ENCODE measurements around the gene CD40.

CD40 gene

GRCh38 chr20:46123482-46124245 is 5.5 kb downstream of the CD40 start:
- no peak for DNase-seq

- no peak for DNase-seq
These were observed 8.4 kb downstream of the CD40 start for GRCh38 chr20:46126440-46127056.

- DNase-seq: no peak
These were observed 9.4 kb downstream of the CD40 start for GRCh38 chr20:46127396-46128010.

GRCh38 chr20:46128310-46129151 is 10.4 kb downstream of the CD40 start:
- peak in 1 of 2 experiments; percentile 4 for DNase-seq

GRCh38 chr20:46129955-46130481 is 11.9 kb downstream of the CD40 start:
- peak; percentile 77 to 90 for DNase-seq

- DNase-seq: peak in 1 of 2 experiments; percentile 26
These were observed 12.4 kb downstream of the CD40 start for GRCh38 chr20:46130534-46130933.

- DNase-seq: no peak
These were observed 13.3 kb downstream of the CD40 start for GRCh38 chr20:46131396-46131795.

GRCh38 chr20:46132705-46133120 is 14.6 kb downstream of the CD40 start:
- DNase-seq: peak in 1 of 2 experiments; percentile 43

- no peak for DNase-seq
These were observed 16.0 kb downstream of the CD40 start for GRCh38 chr20:46133886-46134654.

GRCh38 chr20:46134716-46135115 is 16.6 kb downstream of the CD40 start:
- no peak for DNase-seq

- DNase-seq: no peak
These were observed 17.9 kb downstream of the CD40 start for GRCh38 chr20:46135856-46136633.

- DNase-seq: no peak
These were observed 19.7 kb downstream of the CD40 start for GRCh38 chr20:46137816-46138215.

GRCh38 chr20:46139266-46139889 is 21.3 kb downstream of the CD40 start:
- no peak for DNase-seq

GRCh38 chr20:46139908-46140482 is 21.9 kb downstream of the CD40 start:
- DNase-seq: no peak

- no peak for DNase-seq
These were observed 24.0 kb downstream of the CD40 start for GRCh38 chr20:46142124-46142523.

GRCh38 chr20:46144432-46145025 is 26.4 kb downstream of the CD40 start:
- no peak for DNase-seq

GRCh38 chr20:46145713-46146112 is 27.6 kb downstream of the CD40 start:
- DNase-seq: no peak

- no peak for DNase-seq
These were observed 30.4 kb downstream of the CD40 start for GRCh38 chr20:46148313-46149208.

- no peak for DNase-seq
These were observed 32.8 kb downstream of the CD40 start for GRCh38 chr20:46150943-46151342.
